Measurements from ENCODE around the gene SCYL2.

DNA sequence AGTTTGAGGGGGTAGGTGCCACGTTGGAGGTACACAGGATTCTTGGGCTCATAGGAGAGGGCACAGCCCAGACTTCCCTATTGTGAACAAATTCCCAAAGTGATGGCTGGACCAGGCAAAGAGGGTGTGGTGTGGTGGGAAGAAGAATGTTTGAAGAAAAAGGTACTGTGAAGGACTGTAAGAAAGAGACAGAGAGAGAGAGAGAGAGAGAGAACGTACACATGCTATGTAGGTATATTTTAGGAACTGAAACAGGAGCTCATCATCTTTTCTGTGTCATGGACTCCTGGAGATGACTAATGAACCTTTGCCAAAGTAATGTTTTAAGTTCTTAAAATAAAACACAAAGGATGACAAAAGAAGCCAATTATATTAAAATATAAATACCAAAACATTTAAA is 114.4 kb downstream of the SCYL2 start:
- TF ChIP-seq GTF2F1 (IDR thresholded peaks at IDR 0.05; ENCODE audit: low read length) (no peak), GABPB1 (CRISPR knock-in tag; IDR thresholded peaks at IDR 0.05) (no peak), ZSCAN9 (CRISPR knock-in tag; IDR thresholded peaks at IDR 0.05; ENCODE audit: borderline replicate concordance) (no peak), POLR2A (IDR thresholded peaks at IDR 0.05; ENCODE audit: insufficient read depth in 1 of 2, low read depth in 2 of 2, low read length in 2 of 2) (no peak), FOXK1 (CRISPR knock-in tag; IDR thresholded peaks at IDR 0.05; ENCODE audit: borderline replicate concordance, low read depth) (no peak), CREB1 (IDR thresholded peaks at IDR 0.05) (no peak), CREB1 (CRISPR knock-in tag; IDR thresholded peaks at IDR 0.05) (no peak), POLR2AphosphoS5 (IDR thresholded peaks at IDR 0.05; ENCODE audit: low read depth, low read length) (no peak), ELF4 (CRISPR knock-in tag; IDR thresholded peaks at IDR 0.05; ENCODE audit: borderline replicate concordance) (no peak), IRF2 (CRISPR knock-in tag; IDR thresholded peaks at IDR 0.05) (no peak)
- TF ChIP-seq, protein P1, sequence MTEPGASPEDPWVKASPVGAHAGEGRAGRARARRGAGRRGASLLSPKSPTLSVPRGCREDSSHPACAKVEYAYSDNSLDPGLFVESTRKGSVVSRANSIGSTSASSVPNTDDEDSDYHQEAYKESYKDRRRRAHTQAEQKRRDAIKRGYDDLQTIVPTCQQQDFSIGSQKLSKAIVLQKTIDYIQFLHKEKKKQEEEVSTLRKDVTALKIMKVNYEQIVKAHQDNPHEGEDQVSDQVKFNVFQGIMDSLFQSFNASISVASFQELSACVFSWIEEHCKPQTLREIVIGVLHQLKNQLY (CRISPR knock-in tag; IDR thresholded peaks at IDR 0.05): no peak
- TF ChIP-seq, protein P2, sequence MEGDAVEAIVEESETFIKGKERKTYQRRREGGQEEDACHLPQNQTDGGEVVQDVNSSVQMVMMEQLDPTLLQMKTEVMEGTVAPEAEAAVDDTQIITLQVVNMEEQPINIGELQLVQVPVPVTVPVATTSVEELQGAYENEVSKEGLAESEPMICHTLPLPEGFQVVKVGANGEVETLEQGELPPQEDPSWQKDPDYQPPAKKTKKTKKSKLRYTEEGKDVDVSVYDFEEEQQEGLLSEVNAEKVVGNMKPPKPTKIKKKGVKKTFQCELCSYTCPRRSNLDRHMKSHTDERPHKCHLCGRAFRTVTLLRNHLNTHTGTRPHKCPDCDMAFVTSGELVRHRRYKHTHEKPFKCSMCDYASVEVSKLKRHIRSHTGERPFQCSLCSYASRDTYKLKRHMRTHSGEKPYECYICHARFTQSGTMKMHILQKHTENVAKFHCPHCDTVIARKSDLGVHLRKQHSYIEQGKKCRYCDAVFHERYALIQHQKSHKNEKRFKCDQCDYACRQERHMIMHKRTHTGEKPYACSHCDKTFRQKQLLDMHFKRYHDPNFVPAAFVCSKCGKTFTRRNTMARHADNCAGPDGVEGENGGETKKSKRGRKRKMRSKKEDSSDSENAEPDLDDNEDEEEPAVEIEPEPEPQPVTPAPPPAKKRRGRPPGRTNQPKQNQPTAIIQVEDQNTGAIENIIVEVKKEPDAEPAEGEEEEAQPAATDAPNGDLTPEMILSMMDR (CRISPR knock-in tag; IDR thresholded peaks at IDR 0.05): no peak

All from HepG2 (cell line).